Measurements from ENCODE around the gene TEX51.

TEX51 gene

DNA sequence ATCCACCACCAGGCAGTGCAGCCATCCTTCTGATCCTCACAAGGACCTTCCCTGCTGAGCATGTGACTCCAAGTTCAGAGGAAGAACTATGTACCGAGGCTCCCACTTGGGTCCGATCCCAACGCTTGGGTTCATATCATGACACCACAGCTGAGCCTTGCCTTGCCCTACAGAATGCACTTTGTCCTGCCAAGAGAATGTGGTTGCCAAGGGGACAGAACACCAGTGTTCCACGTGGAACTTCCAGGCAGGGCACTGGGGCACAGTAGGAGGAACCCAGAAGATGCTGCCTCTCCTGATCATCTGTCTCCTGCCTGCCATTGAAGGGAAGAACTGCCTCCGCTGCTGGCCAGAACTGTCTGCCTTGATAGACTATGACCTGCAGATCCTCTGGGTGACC, at the start of gene TEX51:
Gene TEX51 (plus strand): TSS at position 255 of the 400 bp plus-strand sequence. CDS start 29 bp downstream, at position 284.
- no peak for DNase-seq (ENCODE audit: low read depth)

DNA sequence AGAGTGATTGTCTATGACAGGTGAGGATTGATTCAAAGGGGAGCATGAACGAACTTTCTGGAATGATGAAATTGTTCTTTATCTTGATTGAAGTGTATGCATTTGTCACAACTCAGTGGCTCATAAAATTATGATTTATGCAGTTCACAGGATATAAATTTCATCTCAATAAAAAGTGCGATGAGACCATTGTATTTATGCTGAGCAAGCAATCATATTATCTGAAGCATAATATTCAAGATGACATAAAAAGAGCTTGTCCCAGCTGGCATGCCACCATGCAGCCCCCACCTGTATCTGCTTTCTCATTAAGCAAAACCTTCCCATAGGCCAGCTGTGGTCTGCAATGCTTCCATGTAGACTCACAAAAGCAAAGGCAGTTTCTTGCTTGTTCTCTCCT, 49.6 kb upstream of the TEX51 start:
- no peak for DNase-seq (ENCODE audit: low read depth)

DNA sequence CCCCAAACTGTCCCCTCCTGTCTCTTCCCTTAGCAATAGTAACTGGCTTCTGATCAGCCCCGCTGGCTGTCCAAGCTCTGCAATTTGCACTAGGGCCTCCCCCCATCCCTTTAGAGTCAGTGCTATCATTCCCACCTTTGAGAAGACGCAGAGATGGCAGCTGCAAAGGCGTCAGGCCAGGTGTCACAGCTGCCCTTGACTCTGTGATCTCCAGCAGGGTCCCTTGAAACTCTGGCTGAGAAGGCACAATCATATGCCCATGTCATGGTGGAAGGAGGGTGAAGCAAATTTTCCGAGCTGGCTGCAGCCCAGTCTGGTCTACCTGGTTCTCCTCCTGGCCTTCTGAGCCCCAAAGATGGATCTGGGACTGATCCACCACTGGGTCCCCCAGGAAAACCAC, 49.2 kb upstream of the TEX51 start:
- no peak for DNase-seq (ENCODE audit: low read depth)

DNA sequence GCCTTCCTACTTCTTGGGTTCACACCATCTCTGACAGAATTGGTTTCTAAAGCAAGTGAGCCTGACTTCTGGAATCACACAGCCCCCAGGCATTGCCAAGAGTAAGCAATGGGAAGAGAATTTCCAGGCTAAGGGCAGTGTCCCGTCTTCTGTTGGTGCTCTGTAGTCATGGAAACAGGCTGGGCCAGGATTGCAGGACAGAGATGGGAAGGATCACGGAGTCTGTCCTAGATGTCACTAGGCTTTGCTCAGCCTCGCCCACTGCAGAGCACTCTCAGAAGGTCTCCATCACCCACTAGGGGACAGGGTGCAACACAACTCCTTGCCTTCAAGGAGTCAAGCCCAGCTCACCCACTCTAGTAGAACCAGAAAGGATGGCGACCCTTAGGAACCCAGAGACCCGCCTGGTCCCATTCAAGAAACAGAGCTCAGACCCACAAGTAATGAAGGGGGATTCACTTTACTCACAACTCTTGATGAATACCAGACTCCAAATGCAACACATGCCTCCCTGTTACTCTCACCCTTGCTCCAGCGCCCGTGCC, 48.6 kb upstream of the TEX51 start:
- no peak for DNase-seq (ENCODE audit: low read depth)

DNA sequence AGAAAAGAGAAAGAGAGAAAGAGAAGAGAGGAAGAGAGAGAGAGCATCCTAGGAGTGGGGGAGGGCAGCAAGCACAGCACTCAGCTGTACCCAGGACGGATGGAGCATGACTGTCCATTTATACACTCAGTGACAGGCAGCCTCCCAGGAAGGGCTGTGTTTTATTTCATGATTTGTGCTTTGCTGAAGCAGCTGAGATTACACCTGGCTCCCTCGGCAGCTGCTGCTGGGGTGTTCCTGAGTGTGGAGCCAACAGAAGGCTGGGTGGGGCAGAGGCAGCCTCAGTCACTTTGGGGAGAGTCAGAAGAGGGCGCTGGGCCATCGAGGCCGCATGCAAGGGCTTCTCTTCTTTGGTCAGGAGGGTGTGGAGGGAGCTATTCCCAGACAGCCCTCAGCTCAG, 47.8 kb upstream of the TEX51 start:
- DNase-seq (ENCODE audit: low read depth), result no peak

DNA sequence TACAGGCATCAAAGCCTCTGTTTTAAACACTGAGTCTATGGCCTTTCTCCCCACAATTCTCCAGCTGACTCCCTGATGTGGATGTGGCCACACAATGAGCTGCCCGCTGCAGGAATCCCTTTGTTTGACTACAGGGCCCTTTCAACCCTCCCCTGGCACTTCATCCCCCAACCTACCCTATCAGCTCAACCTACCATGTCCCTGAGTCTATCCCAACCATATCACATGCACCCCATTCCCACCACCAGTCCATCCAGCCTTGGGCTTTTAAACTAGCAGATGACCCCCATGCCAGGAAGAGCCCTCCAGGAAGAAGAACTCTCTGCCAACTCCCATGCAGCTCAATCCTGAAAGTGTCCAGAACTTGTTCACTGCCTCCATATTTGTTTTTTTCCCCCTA, 46.9 kb upstream of the TEX51 start:
- DNase-seq (ENCODE audit: low read depth), result no peak

DNA sequence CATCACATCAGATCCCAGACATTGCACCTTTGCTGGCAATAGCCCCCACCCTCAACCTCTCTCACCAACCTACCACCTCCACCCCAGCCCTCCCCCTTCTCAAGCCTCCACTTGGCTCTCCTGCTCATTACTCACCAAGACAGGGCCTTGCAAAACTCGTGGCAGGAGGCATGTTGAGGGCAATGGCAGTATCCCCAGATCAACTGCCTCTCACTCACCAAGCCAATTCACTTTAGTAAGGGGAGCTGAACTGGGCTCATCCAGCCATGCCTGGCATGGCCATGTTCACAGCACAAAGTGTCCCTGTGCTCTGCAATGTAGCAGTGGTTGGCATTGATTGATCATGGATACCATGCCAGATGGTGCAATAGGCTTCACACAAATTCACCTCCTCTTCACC, 46.3 kb upstream of the TEX51 start:
- no peak for DNase-seq (ENCODE audit: low read depth)

DNA sequence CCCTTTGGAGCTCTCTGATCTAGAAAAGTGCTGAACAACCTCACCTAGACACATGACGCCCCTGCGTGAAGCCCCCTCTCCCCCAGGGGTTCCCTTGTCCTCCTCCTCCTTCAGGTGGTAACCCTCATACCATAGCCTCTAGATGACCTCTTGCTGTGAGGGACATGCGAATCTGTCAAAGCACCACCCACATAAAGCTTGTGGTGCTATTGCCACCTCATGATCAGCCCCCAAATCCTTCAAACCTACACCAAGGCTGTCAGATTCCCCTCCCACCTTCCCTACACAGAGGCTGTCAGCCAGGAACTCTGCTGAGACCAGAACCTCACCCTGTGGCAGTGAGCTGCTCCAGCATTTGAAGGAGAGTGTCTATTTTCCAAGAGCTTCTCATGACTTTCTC, 43.1 kb upstream of the TEX51 start:
- no peak for DNase-seq (ENCODE audit: low read depth)

DNA sequence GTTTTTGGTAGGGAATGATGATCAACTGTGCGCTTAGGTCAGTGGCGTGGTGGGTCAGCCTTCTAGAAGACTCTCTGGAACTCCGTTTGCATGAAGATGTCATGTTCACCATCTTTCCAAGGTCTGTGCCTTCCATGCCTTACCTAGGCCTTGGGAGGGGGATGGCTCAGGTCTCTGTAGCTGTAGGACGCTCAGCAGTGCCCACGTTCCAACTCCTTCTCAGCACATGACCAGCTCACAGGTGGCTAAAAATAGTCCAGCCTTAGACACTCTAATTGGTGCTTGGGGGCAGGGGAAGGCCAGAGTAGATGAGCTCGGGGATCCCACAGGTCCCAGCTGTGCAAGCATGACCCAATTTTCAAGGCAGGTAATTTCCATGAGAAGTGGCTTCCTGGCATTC, 42.3 kb upstream of the TEX51 start:
- no peak for DNase-seq (ENCODE audit: low read depth)

DNA sequence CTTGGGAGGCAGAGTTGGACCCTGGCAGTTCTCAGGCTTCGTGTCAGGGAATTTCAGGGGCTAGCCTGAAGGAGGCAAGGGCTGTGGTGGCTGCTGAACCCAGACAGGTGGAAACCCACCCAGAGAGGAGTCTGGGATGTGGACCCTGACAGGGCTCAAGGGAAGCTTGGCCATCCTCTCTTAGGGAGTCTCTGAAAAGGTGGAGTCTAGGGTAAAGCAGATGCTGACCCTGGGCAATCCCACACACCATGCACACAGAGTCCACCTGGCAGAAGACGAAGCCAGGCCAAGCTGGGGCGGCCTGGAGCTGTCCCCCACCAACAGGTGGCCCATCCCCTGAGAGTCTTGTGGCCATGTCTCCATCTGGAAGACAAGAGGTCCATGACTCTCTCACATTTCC, 41.2 kb upstream of the TEX51 start:
- no peak for DNase-seq (ENCODE audit: low read depth)

DNA sequence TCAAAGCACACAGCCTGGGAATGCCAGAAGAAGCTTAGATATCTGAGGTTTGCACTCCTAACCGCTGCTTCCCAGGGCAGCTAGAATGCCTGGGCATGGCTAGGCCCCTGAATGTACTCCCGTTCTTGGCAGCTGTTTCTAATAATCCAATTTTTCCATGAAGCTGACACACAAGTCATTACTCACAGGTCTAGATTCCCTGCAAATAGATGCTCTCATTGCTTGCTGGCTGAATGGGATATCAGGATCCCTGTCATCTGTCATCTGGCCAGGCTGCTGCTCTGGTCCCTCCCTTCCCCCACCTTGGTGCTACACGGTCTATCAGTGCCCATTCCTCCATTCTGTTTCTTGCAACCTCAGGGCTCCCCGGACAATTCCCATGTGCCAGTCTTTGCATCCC, 40.7 kb upstream of the TEX51 start:
- no peak for DNase-seq (ENCODE audit: low read depth)

DNA sequence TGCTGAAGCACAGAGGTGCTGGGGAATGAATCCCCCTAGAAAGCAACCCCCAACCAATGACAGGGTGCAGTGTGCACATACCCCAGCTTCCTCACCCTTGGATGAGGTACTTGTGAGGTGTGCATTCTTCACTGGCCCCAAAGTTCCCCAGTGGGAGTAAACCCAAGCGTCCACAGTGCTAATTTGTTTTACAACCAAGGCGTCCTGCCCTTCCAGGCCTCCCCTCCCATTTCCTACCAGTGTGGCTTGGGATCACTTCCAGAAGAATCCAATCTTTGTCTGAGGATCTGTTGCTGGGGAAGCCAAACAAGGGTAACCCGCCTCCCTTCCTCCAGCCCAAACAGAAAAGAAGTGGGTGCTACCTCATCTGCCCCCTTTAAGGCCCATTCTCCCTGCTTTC, 40.3 kb upstream of the TEX51 start:
- DNase-seq (ENCODE audit: low read depth), result no peak

DNA sequence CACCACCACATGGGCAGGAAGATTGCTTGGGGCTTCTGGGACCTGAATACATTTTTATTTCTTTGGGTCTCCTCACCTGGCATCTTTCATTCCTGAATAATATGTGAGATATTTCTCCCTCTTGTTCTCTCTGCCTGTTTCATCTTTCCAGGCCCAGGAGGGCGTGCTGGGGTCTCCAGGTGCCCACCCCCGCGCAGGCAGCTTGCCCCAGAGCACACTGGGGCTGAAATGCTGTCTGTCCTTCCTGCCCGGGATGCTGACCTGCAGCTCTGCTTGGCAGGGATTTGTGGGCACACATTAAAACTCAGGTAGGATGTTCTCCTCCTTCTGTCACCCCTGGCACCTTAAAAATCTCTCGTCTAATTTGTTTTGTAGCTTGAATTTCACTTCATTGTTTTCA, 39.7 kb upstream of the TEX51 start:
- no peak for DNase-seq (ENCODE audit: low read depth)

DNA sequence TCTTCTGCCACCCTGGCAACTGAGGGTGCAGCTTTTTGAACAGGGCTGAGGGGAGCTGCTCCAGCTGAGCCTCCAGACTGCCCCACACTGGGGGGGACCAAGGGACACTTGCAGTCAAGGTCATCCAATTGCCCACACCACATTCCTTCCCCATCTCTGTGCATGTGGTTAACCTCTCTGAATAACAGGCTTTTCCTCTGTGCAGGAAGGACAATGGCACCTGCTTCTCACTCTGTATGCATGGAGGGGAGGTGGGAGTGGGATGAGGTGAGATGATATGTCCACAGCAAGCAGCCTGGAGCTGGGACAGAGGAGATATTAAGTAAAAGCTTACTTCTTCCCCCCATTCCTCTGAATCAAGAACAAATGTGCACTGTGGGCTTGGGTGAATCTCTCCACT, 39.1 kb upstream of the TEX51 start:
- DNase-seq (ENCODE audit: low read depth), result no peak

DNA sequence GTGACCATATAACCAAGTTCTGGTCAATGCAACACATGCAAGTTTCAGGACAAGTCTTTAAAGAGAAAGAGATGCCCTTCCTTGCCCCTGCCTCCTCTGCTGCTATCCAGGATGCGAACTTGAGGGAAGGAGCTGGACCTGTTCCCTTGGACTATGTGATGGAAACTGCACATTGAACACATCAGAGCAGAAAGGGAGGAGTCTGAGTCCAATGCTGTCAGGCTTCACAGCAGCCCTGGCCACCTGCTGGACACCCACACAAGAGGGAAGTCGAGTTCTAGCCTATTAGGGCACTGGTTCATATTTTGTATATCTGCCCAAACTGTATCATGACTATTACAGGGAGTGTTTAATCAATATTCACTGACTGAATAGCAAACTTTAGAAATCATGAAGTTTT, 38.3 kb upstream of the TEX51 start:
- no peak for DNase-seq (ENCODE audit: low read depth)

DNA sequence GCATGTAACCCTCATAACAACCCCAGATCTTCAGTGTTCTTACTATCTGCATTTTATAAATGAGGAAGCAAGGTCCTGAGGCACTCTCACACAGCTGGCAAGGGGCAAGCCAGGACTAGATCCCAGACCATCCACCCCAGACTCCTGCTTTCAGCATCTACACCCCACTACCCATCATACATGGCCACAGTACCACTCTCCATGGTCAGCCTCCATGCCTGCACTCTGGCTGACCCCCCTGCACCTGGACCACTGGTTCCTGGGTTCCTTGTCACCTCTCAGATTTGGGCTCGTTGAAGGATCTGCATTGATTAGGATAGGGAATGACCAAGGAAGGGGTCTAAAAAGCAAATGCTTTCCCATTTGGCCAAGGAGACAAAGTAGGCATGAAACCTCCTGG, 36.0 kb upstream of the TEX51 start:
- DNase-seq (ENCODE audit: low read depth), result no peak

DNA sequence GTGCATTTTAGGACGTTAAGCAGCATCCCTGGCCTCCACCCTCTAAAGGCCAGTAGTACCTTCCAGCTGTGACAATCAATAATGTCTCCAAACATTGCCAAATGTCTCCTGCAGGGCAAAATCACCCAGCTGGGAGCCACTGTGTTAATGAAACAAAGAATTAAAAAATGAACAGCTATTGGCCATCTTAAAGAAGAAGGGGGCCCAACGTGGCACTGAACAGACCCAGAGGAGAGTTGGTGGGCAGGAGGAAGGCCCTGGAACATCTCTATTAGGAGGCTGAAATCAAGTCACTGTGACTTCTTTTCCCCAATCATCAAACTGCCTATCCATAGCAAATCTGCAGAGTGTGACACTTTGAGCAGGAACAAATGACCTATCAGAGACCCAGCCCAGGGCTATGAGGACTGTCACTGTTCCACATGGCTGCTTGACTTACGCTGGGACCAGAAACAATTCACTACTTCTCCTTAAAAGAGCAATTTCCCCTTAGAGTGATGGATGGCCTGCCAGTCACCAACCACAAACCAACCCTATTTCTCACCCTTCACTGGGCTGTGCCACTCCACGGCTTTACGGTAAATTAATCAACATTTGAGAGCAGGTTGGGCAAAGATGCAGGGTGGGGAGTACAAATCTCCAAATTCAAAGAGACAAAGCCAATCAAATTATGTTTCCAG, 35.2 kb upstream of the TEX51 start:
- DNase-seq (ENCODE audit: low read depth), result no peak

DNA sequence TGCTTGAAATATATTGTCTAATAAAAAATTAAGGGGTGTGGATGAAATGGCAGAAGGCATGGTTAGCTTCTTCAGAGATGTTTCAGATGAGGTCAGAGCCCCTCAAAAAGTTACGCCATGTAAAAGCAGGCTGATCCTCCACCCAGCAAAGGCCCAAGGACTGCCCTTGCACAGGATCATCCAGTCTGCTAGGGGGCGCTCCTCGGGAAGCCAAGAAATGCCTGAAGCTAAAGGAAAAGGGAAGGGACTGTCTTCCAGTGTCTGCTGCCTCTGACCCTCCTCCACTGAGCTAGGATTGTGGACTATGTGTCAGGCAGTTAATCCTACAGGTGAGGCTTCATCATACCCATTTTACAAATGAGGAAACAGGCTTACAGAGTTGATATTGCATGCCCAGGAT, 33.8 kb upstream of the TEX51 start:
- no peak for DNase-seq (ENCODE audit: low read depth)

DNA sequence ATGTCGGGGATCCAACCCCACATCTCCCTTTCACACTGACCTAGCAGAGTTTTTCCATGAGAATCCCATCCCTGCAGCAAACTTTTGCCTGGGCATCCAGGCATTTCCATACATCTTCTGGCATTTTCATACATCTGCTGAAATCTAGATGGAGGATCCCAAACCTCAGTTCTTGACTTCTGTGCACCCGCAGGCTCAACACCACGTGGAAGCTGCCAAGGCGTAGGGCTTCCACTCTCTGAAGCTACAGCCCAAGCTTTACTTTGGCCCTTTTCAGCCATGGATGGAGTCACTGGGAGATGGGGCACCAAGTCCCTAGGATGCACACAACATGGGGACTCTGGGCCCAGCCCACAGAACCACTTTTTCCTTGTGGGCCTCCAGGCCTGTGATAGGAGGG, 32.2 kb upstream of the TEX51 start:
- DNase-seq (ENCODE audit: low read depth), result no peak

DNA sequence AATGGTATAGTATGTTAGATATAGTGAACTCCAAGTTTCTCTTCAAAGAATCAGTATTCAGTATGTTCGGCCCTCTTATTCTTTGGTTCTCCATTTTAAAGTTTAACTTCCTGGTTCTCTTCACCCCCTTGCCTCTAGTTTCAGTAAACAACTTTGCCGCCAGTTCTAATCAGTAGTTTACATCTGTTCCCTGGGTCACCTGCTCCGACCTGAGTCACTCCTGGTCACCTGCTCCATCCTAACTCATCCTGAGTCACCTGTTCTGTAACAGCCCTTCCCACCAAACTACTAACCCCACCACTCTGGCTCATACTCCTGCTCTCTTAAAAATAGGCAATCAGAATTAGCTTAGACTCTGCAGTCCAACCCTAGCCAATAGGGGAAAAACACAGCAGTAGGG, 23.7 kb upstream of the TEX51 start:
- DNase-seq (ENCODE audit: low read depth), result no peak

DNA sequence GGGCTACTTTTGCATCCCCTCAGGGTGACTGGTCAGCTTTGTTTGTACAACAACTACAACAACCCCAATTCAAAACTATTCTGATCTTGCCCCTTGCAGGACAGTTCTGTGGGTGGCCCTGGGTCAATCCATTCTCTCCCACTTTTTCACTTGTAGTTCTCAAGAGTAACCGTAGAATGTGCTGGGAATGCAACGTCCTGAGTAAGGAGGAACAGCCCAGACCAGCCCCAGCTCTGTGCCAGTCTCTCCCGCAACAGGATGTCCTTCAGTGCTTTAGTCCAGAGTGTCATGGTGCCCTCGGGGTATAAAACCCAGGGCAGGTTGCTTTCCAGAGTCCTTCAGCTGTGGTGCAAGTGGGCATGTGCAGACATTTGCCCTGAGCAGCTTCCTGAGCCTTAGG, 22.1 kb upstream of the TEX51 start:
- no peak for DNase-seq (ENCODE audit: low read depth)

DNA sequence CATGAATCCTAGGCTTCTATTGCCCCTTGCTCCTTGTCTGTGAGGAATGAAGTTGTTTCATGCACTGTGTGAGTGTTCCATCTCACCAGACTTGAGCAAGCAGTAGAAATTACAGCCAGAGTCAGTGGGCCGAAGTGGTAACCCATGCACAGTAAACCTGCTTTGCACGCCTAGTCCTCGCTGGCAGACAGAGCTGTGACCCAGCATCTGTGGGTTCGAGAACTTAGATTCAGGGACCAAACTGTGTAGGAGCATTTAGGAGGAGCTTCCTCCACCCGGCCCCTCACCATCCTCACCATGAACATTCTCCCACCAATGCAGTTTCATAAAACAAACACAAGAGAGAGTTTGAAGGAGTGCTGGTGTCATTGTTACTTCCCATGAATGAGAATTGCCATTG, 21.6 kb upstream of the TEX51 start:
- no peak for DNase-seq (ENCODE audit: low read depth)

DNA sequence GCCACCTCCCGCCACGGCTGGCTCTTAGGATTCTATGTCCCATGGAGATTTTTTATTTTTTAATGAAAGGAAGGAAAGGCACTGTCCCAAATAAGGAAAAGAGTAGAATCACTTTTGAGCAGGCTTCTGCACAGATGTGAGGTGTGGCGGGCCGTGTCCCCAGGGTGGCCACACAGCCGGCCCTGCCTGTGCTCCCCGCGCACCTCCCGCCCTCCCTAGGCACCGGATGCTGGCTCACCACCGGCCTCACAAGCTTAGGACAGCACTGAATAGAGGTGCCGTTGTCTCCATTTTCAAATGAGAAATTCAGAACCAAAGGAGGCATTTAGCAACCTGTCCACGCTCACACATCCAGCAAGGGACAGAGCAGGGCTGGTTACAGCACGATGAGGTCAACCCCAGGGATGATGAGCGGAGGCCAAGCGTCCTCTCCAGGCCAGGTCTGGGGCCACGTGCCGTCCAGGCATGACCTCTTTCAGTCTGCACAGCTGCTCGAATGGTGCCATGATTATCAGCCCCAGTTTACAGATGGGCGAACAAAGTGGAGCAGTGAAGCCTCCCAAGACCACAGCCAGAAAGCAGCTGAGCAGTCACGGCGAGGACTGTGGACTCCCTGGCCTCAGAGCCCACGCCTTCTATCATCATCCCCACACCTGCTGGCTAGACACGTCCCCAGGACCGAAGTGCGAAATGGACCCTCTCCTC, 20.7 kb upstream of the TEX51 start:
- no peak for DNase-seq (ENCODE audit: low read depth)

DNA sequence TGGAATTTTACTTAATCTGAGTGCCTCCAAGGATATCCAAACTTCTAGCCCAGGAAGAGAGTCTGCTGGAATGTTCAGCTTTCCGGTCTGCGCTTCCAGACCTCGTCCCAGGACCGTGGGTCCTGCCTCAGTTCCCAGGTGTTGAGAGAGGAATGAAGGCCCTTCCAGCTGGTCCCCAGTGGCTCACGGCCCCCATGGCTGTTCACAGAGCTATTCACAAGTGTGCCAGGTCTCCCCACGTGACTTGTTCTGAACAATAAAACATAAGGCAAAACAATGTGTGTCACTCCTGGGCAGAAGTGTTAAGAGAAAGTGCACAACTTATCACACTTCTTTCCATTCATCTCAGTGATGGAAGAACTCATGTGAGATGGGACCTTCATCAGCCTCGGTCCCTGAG, 20.1 kb upstream of the TEX51 start:
- no peak for DNase-seq (ENCODE audit: low read depth)

Measured in HS-27A (cell line).